CMK (cell line): ENCODE measurements around the gene MED16.

Experiments used
- DNase-seq: peaks from one replicate; pipeline ENCODE4 v3.0.0-alpha.2; 2010; ENCODE audit warnings: low read depth

MED16 gene, protein sequence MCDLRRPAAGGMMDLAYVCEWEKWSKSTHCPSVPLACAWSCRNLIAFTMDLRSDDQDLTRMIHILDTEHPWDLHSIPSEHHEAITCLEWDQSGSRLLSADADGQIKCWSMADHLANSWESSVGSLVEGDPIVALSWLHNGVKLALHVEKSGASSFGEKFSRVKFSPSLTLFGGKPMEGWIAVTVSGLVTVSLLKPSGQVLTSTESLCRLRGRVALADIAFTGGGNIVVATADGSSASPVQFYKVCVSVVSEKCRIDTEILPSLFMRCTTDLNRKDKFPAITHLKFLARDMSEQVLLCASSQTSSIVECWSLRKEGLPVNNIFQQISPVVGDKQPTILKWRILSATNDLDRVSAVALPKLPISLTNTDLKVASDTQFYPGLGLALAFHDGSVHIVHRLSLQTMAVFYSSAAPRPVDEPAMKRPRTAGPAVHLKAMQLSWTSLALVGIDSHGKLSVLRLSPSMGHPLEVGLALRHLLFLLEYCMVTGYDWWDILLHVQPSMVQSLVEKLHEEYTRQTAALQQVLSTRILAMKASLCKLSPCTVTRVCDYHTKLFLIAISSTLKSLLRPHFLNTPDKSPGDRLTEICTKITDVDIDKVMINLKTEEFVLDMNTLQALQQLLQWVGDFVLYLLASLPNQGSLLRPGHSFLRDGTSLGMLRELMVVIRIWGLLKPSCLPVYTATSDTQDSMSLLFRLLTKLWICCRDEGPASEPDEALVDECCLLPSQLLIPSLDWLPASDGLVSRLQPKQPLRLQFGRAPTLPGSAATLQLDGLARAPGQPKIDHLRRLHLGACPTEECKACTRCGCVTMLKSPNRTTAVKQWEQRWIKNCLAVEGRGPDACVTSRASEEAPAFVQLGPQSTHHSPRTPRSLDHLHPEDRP

DNA sequence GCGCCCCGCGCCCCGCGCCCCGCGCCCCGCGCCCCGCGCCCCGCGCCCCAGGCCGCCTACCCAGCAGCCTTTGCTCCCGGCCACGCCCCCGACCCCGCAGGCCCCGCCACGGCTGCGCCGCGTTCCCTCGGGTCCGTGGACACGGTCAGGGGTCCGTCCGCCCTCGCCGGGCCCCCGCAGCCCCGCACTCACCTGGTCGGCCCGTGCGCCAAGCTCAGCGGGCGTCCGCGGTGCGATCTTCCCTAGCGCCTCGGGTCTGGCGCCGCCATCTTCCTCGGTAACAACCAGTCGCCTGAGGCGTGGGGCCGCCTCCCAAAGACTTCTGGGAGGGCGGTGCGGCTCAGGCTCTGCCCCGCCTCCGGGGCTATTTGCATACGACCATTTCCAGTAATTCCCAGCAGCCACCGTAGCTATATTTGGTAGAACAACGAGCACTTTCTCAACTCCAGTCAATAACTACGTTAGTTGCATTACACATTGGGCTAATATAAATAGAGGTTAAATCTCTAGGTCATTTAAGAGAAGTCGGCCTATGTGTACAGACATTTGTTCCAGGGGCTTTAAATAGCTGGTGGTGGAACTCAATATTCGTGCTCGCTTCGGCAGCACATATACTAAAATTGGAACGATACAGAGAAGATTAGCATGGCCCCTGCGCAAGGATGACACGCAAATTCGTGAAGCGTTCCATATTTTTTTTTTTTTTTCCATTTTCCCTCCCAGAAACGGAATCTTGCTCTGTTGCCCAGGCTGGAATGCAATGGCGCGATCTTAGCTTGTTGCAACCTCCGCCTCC, at the start of gene MED16, which contains the start of gene RNU6-9:
Gene MED16, minus strand, starts transcription at position 294 of the 796 bp plus-strand sequence. CDS start 2,056 bp downstream, outside the sequence.
Gene RNU6-9, plus strand, starts transcription at position 591 of the 796 bp plus-strand sequence.
- peak; percentile 76 for DNase-seq

DNA sequence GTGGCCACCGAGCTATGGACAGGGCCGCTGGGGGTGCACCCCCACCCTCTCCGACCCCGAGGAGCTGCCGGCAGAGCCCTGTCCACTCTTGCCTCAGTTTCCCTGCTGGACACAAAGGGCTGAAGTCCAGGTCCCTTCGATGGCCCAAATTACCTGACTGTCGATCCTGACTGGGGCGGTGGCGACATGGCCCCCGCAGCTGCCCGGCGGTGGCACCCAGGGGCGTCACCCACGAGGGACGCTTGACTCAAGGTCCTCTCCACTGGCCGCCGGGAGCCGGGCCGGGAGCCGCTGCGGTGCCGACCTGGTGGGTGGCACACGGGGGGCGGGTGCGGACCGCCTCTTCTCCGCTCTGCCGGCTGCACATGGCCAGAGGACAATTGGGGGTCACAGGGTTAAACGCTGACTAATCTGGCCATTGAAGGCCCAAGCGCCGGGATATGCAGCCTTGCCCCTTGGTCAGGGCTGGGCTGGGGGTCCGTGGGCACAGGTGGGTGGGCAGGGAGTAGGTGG, 49.2 kb upstream of the MED16 start:
- no peak for DNase-seq

DNA sequence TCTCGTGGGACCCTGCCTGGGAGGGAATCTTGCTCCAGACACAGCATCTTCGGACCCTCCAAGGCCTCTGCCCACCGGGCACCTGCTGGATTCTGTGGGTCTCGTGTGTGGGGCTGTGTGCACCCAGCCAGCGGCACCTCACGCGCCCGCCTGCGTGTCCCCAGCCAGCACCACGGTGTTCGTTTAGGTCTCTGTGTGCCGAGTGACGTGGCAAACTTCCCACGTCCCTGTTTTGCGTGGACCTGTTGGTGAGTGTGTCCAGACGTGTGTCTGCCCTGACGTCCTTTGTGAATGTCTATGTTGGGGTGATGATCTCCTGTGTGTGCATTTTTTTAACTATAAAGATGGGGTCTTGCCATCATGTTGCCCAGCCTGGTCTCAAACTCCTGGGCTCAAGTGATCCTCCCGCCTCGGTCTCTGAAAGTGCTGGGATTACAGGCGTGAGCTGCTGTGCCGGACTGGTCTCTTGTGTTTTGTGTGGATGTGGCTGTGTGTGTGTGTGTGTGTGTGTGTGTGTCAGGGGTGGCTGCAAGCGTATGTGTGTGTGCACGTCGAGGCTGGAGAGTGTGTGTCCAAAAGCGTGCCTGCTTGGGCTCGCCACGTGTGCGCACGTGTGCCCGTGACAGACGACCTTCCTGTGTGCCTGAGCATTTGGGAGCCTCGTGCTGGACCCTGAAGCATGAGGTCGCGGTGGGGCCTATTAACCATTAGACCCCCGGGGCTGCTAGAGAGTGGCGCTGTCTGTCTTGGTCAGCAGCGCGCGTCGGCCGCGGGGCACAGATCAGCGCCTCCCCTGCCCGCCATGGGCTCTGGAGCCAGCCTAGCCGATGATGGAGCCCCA, 48.5 kb upstream of the MED16 start:
- no peak for DNase-seq

DNA sequence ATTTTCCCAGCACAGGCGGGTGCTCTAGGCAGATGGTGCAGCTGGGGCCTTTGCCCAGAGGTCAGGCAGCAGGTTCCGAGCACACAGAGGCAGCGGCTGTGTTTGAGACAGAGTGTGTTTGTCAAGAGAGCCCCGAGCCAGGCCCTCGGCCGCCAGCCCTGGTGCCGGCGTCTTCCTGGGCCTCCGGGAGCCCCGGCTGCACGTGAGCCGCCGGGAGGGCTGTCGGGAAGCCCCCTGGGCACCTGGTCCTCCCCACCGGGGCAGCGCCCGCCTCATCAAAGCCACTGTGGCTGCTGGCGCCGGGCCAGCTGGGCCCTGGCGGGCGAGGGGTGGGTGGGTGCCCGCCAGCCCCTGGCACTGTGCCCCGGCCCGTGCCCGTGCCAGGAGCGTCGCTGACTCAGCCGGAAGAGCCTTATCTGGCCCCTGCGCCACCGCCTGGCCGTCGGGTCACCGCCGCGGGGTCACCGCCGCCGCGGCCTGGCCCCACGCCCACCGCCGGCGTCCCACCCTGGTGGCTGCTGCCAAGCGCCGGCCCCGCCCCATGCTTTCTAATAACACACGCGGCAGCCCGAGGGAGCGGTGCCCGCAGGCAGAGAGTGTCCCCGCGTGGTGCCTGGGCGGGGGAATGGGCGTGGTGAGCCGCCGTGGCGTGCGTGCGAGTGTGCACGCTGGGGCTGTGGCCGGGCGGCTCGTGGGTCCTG, 47.8 kb upstream of the MED16 start:
- DNase-seq: no peak

DNA sequence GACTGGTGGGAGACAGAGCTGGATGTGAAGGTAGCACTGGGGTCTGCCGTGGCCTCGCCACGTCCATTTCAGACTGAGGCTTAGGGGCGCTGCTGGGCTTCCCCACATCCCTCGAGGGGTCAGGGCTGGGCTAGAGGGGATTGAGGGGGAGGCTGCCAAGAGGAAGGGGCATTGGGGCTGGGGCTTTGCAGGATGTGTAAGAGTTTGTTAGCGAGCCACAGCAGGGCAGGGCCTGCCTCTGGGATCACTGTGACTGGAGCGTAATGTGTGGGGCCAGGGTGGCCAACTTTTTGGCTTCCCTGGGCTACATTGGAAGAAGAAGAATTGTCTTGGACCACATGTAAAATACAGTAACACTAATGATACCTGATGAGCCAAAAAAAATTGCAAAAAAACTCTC, 46.9 kb upstream of the MED16 start:
- DNase-seq: no peak

DNA sequence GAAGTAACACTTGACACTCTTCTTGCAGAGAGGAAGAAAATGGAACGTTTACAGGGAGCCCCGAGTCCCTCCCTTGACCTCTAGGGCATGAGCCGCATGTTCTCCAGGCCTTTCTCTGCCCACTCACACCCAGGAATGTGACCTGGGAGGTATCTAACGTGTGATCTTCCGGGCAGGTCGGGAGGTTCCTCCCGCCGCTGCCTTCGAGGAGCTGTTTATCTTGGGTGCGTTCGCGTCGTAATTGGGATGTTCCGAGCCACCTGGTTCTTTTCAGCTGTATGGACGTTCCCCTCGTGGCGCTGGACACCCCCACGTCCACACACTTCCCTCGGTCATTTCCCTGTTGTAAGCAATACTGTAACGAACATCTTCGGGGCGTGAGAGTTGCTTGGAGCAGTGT, 46.5 kb upstream of the MED16 start:
- DNase-seq: no peak

DNA sequence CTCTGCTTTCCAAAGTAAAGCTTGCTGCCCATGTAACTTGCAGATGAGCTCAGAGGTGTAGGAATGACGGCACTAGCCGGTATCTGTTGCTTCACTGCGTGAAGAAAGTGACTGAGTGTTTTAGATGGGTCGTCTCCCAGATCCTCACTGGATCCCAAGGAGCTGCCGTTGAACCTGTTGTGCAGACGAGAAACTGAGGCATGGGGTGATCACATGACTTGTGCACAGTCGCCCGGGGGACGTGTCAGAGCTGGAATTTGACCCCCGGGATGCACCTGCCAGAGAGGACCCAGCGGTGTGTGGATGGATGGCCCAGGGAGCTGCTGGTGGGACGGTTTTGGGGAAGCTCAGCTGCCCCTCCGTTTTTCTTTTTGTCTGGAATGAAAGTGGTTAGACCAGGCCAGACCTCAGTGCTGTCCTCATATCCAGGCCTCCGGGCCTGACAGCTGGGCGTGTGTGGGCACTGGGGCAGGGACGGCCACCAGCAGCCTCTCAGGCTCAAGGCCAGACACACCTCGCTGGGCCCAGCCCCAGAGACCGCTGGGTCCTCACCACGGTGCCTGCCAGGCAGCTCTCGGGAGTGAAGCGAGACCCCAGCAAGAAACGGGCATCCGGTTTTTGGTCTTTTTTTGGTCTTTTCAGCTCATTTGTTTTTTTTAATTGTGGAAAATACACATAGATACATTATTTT, 45.4 kb upstream of the MED16 start:
- DNase-seq: no peak

DNA sequence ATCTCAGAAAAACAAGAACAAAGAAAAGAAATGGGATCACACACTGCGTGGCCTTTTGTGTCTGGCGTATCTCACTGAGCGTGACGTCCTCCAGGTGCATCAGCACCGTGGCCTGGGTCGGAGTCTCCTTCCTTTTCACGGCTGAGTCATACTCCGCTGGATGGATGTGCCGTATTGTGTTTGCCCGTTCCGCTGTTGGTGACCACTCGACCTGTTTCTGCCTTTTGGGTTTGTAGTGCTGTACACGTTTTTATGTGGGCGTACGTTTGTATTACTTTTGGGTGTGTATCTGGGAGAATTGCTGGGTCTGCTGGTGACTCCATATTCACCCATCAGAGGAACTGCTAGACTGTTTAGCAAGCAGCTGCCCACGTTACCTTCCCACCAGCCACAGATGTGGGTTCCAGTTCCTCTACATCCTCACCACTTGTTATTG, 44.3 kb upstream of the MED16 start:
- DNase-seq: no peak

DNA sequence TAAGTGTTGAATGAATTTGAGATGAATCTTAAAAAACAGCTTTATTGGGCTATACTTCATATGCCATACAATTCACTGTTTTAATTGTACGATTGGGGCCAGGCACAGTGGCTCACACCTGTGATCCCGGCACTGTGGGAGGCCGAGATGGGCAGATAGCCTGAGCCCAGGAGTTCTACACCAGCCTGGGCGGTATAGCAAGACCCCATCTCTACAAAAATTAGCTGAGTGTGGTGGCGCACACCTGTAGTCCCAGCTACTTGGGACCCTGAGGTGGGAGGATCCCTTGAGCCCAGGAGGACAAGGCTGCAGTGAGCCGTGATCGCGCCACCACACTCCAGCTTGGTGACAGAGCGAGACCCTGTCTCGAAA, 43.2 kb upstream of the MED16 start:
- no peak for DNase-seq

DNA sequence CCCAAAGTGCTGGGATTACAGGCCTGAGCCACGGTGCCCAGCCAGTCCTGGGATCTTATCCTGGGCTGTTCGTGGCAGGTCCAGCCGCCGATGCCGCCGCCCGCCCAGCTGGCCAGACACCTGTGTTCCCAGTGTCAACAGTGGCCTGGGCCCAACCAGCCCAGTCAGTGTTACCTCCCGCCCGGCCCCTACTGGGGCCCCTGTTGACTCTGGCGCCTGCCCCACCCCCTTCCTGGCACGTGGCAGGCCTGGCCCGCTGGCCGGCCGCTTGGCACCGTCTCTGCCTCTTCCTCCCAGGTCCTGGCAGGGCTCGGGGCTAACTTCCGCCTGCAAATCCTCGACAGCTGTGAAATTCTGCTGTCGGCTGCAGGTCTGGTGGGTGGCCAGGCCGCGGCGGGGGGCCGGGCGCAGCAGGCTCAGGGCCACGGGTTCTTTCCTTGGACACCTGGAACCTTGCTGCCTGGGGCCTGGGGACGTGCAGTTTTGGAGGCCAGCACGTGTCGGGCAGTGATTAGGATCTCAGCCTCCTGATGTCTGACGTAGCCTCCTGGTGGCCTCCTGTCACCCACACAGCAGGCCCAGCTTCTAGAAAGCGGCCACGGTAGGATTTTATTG, 42.0 kb upstream of the MED16 start:
- DNase-seq: no peak

DNA sequence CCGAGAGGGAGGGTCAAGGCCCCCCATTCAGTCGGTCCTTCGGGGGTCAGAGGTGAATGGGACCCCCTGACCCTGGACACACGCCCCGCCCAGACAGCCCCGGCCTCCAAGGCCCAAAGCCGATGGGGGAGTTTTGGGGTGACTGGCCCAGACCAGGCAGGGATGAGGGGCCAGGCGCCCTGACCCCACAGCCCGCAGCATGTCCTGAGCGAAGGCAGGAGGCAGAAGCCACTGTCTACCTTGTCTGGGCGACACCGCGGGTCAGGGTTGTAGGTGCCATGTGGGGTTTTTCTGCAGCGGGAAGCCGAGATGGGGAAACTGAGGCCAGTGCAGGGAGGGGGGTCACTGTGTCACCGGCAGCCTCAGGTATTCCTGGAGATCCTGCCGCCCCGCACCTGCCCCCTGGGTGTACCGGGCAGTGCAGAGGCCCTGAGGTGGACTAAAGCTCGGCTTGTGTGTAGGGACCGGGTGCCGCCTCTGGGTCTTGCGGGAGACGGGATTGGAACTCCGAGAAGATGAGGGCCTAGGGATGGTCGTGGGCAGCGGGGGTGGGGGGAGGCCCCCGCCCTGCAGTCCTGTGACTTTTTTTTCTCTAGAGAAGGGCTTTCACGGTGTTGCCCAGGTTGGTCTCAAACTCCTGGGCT, 41.3 kb upstream of the MED16 start:
- DNase-seq: no peak

DNA sequence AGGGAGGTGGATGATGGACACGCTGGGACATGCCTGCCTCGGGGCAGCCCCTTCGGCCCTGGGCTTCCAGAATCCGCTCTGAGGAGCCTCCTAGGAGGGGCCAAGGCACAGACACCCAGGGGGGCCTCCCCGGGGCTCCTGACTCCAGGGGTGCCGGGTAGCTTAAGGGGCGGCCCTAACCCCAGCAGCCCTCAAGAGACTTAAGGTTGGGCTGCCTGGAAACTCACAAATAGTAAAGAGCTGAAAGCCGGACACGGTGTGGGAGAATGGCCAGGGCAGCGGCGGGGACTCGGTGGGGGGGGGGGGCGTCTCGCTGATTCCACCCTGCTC, 40.5 kb upstream of the MED16 start:
- DNase-seq: no peak

DNA sequence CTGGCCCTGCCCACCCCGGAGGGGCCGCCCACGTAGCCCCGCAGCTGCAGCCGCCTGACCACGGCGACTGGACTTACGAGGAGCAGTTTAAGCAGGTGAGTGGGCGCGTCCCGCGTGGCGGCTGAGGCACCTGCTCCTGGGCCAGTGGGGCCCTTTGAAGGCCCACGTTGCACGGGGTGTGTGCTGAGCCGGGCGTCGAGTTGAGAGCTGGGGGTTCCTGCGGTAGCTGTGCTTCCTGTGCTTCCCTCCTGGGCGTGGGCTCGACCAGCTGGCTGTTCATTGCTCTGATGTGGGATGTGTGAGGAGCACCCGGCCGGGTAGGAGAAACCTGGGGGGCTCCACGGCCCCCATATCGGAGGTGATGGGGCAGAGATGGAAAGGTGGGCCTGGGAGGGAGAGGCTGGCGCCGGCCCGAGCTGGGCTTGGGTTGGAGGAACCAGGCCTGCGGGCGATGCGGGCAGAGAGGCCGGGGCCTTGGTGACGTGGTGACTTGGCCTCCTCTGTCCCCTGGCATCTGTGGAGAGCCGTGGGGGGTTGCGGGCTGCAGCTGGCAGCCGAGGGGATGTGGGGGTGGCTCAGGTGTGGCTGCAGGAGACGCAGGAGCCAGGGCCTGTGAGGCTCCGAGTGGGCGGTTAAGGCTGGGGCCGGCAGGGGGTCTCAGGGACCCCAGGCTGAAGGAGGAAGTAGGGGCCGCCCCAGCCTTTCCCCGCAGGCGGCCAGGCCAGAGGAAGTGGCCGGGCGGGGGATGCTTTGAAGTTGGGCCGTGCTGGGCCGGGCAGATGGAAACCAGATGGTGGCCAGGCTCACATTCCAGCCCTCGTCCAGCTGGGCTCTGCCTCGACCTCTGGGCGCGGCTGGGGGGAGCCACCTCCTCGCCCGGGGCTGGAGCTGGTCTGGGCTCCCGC, 39.9 kb upstream of the MED16 start:
- no peak for DNase-seq

DNA sequence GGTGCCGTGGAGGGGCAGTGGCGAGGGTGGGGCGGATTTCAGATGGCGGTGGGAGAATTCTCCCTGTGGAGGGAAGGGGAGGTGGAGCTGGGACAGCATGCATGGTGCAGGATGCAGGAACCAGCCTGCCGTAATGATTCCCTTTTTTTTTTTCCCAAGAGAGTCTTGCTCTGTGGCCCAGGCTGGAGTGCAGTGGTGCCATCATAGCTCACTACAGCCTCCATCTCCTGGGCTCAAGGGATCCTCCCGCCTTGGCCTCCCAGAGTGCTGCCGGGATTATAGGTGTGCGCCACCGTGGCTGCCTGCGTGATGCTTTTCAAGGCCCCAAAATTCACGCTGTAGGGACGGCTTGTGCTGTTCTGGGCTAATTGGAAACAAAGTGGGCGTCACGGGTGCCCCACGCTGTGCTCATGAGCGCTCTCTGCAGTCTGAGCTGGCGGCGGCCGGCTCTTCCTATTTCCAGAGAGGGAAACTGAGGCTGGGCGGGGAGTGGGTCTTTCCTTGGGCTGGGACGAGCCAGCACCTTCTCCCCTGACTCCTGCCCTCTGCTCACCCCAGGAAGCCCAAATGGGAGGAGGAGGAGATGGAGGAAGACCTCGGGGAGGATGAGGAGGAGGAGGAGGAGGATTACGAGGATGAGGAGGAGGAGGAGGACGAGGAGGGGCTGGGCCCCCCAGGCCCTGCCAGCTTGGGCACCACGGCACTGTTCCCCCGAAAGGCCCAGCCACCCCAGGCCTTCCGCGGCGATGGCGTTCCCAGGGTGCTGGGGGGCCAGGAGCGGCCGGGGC, 39.1 kb upstream of the MED16 start:
- DNase-seq: no peak

DNA sequence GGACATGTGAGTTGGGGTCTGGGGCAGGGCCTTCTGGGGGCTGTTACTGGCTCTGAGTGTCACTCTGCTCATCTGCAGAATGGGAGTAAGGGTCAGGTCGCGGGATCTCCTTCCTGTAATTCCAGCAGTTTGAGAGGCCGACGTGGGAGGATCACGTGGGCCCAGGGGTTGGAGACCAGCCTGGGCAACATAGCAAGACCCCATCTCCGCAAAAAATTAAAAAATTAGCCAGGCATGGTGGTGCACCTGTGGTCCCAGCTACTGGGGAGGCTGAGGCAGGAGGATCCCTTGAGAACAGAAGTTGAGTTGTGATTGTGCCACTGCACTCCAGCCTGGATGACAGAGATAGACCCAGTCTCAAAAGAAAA, 36.9 kb upstream of the MED16 start:
- DNase-seq: no peak

DNA sequence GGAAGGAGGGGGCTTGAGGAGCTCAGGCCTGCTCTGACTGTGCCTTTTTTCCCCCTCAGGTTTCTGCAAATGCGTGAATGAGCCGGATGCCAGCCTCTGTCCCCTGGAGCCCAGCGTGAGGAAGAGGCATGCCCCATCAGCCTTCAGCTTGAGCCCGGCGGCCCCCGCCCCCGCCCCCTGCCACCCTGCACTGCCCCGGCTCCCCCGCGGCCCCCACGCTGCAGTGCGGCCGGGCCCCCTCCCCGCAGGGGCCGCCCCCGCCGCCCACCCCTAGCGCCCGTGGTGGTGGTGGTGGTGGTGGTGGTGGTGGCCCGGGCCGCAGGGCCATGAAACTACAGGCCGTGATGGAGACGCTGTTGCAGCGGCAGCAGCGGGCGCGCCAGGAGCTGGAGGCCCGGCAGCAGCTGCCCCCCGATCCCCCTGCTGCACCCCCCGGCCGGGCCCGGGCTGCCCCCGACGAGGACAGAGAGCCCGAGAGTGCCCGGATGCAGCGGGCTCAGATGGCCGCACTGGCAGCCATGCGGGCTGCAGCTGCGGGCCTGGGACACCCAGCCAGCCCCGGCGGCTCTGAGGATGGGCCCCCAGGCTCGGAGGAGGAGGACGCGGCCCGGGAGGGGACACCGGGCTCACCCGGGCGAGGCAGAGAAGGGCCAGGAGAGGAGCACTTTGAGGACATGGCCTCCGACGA, 36.4 kb upstream of the MED16 start:
- DNase-seq: no peak
